ENCODE measurements around the gene MRPS18A. TPM values are rescaled to one million over a fixed set of nuclear protein-coding genes. Genes with fewer than 3 reads are reported as not detected.

MRPS18A gene
- total RNA-seq, 1 donor from 2014 or later, result 49.1 TPM

GRCh38 chr6:43621836-43622180, 65.8 kb downstream of the MRPS18A start:
- TF ChIP-seq, protein P1, sequence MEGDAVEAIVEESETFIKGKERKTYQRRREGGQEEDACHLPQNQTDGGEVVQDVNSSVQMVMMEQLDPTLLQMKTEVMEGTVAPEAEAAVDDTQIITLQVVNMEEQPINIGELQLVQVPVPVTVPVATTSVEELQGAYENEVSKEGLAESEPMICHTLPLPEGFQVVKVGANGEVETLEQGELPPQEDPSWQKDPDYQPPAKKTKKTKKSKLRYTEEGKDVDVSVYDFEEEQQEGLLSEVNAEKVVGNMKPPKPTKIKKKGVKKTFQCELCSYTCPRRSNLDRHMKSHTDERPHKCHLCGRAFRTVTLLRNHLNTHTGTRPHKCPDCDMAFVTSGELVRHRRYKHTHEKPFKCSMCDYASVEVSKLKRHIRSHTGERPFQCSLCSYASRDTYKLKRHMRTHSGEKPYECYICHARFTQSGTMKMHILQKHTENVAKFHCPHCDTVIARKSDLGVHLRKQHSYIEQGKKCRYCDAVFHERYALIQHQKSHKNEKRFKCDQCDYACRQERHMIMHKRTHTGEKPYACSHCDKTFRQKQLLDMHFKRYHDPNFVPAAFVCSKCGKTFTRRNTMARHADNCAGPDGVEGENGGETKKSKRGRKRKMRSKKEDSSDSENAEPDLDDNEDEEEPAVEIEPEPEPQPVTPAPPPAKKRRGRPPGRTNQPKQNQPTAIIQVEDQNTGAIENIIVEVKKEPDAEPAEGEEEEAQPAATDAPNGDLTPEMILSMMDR (conservative IDR thresholded peaks at IDR 0.05), result no peak
- Mint-ChIP-seq H3K27me3 (no peaks in the 10 kb centered on the region), H3K4me3 (no peak overlapping the region), H3K27ac (no peak overlapping the region), H3K9me3 (no peaks in the 10 kb centered on the region), H3K4me1 (ENCODE audit: unreplicated experiment) (peaks cover 2% of the 10 kb centered on the region), H3K36me3 (peaks cover 21% of the 10 kb centered on the region)
- no peak for DNase-seq (ENCODE audit: extremely low spot score, unreplicated experiment)

Other genes with a start within 250 kb of the MRPS18A start
- 3.3 and 3.4 TPM in 2 replicates for gene DLK2, start 232.2 kb downstream of the MRPS18A start, total RNA-seq (ENCODE audit: low replicate concordance)
- 34.7 and 44.5 TPM in 2 replicates for gene TJAP1, start 210.2 kb downstream of the MRPS18A start, total RNA-seq (ENCODE audit: low replicate concordance)
- 1.5 and 2.9 TPM in 2 replicates for gene LRRC73, start 177.4 kb downstream of the MRPS18A start, total RNA-seq (ENCODE audit: low replicate concordance)
- 122 and 135 TPM in 2 replicates for gene YIPF3, start 170.9 kb downstream of the MRPS18A start, total RNA-seq (ENCODE audit: low replicate concordance)
- 57.4 and 60.8 TPM in 2 replicates for gene POLR1C, start 170.7 kb downstream of the MRPS18A start, total RNA-seq (ENCODE audit: low replicate concordance)
- 39.2 and 61.1 TPM in 2 replicates for gene XPO5, start 111.8 kb downstream of the MRPS18A start, total RNA-seq (ENCODE audit: low replicate concordance)
- gene POLH, start 111.6 kb downstream of the MRPS18A start, total RNA-seq (ENCODE audit: low replicate concordance), result 33.2 and 37.6 TPM in 2 replicates
- gene GTPBP2, start 58.5 kb downstream of the MRPS18A start, total RNA-seq (ENCODE audit: low replicate concordance), result 48.6 and 77.6 TPM in 2 replicates
- 33.3 and 40.0 TPM in 2 replicates for gene MAD2L1BP, start 52.0 kb downstream of the MRPS18A start, total RNA-seq (ENCODE audit: low replicate concordance)
- 0.14 and 0.53 TPM in 2 replicates for gene RSPH9, start 42.8 kb downstream of the MRPS18A start, total RNA-seq (ENCODE audit: low replicate concordance)
- 102 and 136 TPM in 2 replicates for gene VEGFA, start 82.4 kb upstream of the MRPS18A start, total RNA-seq (ENCODE audit: low replicate concordance)

Measured in type B pancreatic cell (in vitro differentiated cells).